Measurements from ENCODE around the gene CCL25.

Gene CCL25

DNA sequence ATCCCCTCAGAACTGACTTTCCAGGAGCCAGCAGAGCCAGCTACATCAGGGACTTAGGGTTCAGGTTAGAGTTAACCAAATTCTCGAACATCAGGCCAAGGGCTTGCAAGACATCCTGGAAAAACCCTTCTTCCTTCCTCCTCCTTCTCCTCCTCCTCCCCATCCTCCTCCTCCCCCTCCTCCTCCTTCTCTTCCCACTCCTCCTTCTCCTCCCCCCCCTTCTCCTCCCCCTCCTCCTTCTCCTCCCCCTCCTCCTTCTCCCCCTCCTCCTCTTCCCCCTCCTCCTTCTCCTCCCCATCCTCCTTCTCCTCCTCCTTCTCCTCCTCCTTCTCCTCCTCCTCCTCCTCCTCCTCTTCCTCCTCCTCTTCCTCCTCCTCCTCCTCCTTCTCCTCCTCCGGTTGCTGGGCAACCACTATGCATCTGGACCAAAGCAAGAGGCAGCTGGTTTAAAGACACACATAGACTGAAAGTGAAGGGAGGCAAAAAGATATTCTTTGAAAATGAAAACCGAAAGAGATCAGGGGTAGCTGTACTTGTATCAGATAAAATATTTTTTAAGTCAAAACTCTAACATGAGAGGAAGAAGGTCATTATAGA lies 5.9 kb upstream of the CCL25 start:
- DNase-seq: no peak

DNA sequence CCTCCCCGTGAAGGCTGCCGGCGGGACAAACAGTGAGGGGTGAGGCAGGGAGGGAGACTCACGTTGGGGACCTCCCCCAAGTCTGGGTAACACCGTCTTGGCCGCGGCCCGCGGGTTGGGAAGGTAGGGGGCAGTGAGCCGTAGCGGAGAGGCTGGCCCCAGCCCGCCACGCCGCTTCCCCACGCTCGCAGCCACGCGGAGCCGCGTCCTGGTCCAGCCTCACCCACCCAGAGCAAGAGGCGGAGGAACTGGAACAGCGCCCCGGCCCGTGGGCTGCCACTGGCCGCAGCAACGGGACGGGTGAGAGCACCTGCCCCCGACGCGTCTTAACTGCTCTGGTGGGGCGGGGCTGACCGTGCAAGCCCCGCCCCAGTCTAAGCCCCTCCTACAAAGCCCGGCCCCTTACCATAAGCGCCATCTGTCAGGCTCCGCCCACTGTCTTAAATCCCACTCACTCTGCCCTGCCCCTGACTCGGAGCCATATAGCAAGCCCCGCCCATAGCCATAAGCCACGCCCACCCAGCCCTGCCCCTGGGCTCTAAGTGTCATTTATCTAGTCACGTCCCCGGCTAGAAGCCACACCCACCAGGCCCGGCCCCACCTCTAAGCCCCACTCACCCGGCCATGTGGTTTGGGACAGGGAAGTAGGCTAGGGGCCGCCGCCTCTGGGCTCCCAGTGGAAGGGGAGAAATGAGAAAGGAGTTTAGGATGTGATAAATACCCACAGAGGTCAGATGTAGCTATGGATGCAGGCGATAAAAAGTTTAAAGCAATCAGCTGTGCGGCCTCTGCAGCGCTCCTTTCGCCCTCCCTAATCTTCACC lies 2.1 kb upstream of the CCL25 start:
- peak; percentile 26 for DNase-seq

DNA sequence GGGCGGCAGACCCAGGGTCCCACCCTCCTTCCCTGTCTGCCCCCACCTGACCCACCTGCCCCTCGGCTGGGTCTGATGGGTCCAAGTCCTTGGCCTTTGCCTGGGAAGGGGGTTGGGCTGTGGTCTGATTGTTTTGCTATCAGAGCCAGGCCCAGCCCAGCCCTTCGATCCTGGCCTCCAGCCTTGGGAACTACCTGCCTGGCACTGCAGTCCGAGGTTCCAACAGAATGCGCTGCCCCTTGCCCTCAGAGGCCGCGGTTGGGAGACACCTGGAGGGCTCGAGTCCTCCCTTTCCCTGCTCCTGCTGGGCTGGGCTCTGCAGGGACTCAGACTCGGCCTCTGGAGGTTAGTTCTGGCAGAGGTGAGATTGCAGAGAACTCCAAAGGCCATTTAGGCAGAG lies 1.6 kb downstream of the CCL25 start:
- no peak for DNase-seq

DNA sequence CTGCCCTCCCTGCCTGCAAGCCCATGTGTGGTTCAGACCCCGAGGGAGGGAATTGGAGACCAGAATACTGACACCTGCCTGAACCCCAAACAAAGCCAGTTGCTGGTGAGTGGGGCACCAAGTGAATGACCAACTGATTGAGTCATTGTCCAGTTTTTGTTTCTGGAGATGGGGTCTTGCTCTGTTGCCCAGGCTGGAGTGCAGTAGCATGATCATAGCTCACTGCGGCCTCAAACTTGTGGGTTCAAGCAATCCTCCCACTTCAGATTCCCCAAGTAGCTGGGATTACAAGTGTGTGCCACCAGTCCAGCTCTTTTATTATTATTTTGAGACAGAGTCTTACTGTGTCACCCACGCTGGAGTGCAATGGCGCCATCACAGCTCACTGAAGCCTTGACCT lies 4.0 kb downstream of the CCL25 start:
- no peak for DNase-seq

DNA sequence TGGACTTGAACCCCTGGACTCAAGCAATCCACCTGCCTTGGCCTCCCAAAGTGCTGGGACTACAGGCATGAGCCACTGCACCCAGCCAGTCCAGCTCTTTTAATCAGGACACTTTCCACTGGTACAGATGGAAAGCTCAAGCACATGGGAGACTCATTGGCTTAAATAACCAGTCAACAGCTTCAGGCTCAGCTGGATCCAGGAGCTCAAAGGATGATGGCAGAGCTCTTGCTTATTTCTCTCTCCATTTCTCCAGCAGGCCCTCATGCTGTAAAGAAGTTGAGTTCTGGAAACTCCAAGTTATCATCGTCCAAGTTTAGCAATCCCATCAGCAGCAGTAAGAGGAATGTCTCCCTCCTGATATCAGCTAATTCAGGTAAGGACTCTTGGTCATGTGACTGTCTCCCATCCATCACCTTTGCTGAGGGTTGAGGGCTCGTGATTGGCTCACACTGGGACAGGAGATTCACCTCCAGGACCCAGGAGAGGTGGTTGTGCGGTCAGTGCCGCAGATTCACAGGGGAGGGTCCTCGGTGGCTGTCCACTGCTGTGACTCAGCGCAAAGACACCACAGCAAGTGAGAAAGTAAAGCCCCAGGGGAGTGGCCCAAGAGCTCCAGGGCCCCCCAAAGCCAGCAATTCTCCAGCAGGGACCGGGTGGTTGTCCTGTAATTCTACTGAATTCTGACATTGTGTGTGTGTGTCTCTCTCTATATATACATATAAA lies 5.1 kb downstream of the CCL25 start:
- DNase-seq: no peak

DNA sequence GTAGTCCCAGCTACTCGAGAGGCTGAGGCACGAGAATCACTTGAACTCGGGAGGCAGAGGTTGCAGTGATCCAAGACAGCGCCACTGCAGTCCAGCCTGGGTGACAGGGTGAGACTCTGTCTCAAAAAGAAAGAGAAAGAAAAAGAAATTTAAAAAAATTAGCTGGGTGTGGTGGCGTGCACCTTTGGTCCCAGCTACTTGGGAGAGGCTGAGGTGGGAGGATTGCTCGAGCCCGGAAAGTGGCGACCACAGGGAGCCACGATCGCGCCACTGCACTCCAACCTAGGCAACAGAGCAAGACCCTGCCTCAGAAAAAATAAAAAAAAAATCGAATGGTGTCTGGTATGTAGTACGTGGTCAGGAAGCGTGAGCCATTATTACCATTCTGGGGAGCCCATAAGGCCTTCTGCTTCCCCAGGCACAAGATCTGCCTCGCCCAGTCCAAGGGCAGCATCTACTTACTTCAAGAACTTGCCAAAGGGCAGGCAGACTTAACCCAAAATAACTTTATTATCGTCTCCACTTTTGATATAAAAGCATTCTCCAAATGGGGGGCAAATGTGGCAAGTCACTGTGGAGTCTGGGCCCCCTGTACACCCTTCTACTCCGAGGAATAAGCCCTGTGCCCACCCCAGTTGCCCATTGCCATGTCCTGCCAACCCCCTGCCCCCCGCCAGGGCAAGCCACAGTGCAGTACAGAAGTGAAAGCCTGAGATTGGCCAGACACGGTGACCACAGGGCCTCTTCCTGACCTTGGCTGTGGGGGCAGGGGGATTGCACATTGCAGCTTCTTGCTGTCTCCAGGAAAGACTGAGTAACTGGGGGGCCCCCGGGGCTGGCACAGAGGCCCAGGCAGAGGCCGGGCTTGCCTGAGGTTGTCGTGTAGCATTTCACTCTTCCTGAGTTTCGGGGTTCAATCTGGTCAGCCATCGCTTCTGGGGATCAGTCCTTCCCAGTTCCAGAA lies 12.6 kb downstream of the CCL25 start:
- DNase-seq: no peak

DNA sequence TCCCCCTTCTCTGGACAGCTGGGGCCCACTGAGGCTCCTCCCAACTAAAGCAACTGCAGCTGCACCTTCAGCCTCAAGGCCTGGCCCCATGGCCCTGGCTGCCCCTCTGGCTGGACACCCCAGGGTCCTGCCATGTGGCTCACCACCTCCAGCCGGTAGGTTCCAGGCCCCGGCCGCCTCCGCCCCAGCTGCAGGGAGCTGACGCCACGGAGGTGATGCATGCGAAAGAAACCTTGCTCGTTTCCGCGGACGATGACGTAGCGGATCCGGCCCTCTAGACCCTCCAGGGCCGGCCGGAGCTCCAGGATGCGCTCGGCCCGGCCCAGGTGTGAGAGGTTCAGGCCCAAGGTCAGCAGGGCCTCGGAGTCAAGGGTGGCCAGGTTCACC lies 13.3 kb downstream of the CCL25 start:
- DNase-seq: no peak

DNA sequence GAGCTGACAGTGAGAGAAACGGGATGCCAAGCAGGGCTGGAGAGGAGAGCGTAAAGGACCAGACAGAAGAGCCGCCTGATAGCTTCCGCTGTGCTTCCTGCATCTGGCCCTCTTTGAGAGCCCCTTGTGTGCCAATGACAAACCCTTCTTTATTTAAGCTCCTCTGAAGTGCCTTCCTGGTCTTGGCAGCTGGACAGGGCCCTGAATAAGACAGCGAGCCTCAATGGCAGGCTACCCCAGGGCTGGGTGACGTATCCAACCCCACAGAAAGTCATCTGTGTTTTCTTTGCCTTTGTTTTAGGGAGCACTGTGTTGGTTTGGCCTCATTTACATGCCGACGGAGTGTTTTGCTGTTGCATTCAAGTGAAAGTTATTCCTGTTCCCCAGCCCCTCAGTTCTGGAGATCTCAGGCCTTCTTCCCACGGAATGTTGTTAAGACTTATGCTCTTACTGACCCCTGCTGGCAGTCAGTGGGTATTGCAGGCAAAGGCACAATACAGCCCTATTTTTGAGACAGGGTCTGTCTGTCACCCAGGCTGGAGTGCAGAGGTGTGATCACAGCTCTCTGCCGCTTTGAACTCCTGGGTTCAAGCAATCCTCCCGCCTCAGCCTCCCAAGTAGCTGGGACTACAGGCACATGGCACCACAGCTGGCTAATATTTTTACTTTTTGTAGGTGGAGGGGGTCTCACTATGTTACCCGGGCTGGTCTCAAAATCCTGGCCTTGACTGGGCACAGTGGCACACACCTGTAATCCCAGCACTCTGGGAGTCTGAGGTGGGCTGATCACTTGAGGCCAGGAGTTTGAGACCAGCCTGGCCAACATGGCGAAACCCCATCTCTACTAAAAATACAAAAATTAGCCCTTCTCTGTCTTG lies 16.8 kb downstream of the CCL25 start:
- peak; percentile 3 for DNase-seq

DNA sequence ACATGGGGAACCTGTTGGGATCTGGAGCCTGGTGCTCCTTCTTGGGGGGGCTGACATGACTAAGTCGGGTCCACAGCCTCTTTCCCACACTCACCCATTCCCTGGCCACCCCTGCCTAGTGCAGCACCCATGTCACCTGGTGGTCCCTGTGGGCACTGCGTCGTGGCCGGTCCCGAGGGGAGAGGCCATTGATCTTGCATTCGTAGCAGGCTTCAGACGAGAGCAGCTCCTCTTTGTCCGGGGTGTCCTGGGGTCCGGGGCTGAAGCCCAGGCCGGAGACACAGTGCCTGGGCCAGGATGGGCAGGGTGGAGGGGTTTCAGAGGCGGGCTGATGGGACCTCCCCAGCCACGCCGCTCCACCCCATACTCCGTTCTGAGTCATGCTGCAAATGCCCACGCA lies 19.4 kb downstream of the CCL25 start:
- DNase-seq: no peak

DNA sequence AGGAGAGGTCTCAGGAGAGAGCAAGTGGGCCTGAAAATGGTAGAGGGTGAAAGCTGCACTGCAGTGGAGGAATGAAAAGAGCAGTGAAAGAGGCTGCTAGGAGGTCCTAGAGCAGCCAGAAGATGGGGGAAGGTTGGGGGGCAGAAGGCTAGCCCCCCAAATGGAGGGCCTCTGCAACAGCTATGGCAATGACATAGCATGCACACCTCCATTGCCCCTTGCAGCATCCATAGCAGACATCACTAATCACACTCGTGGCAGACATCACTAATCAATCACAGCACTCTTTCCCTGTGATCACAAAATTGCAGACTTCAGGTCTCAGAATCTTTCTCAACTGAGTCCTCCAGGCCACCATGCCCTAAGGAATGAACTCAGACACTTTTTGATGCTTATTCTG lies 21.9 kb downstream of the CCL25 start:
- DNase-seq: no peak

DNA sequence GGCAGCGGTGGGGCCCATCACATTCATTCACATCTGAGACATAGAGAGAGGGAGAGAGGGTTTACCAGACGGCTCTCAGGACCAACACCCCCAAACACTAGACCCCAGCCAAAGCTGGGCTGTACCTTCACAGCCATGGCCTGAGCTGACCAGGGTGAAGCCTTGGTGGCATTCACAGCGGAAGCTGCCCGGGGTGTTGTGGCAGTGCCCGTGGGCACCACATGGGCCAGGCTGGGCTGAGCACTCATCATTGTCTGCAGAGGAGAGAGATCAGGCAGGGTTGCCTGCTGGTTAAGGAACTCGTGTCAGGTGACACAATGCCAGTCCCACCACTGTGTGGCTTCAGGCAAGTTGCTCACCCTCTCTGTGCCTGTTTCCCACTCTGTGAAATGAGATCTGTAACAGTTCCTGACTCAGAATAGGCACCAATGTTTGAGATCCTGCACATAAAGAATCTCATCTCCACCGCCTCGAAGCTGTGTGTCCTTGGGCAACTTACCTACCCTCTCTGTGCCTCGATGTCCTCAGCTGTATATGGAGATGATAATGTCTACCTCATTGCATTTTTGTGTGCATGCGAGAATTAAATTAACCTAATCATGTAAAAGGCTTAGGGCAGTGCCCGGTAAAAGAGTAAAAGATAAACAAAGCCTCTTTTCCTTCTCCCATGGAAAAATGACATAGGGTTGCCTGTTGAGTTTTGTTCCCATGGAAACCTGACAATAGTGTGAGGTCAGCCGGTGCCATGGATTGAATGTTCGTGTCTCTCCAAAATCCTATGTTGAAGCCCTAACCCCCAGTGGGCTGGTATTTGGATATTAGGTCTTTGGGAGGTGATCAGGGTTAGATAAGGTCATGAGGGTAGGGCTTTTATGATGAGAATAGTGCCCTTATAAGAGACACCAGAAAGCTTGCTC lies 22.9 kb downstream of the CCL25 start:
- no peak for DNase-seq

DNA sequence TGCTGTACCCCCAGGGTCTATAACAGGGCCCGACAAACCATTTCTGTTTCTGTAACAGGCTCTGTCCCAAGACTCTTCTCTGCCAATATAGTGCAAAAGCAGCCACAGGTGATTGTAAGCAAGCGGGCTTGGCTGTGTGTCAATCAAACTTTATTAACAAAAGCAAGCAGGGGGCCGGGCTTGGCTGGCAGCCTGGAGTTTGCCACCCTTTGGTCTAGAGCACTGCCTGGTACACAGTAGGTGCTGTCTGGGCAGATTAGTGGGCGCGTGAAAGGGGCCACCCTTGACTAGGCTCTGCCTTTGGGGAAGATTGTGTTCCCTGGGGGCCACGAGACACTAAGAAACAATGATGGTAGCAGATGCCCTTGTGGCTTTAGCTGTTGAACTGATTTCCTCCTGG lies 27.4 kb downstream of the CCL25 start:
- DNase-seq: no peak

DNA sequence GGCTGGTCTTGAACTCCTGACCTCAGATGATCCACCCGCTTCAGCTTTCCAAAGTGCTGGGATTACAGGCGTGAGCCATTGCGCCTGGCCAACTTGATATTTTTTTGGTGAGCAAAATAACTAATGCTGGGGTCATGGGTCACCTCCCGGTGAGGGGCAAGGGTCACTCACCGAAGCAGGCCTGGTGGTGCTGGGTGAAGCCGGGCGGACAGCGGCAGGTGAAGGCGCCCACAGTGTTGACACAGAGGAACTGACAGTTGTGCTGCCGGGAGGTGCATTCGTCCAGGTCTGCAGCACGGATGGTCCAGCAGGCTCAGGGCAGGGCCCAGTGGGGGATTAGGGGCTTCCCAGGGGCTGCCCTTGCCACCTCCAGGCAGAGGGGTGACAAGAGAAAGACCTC lies 28.3 kb downstream of the CCL25 start:
- DNase-seq: no peak

DNA sequence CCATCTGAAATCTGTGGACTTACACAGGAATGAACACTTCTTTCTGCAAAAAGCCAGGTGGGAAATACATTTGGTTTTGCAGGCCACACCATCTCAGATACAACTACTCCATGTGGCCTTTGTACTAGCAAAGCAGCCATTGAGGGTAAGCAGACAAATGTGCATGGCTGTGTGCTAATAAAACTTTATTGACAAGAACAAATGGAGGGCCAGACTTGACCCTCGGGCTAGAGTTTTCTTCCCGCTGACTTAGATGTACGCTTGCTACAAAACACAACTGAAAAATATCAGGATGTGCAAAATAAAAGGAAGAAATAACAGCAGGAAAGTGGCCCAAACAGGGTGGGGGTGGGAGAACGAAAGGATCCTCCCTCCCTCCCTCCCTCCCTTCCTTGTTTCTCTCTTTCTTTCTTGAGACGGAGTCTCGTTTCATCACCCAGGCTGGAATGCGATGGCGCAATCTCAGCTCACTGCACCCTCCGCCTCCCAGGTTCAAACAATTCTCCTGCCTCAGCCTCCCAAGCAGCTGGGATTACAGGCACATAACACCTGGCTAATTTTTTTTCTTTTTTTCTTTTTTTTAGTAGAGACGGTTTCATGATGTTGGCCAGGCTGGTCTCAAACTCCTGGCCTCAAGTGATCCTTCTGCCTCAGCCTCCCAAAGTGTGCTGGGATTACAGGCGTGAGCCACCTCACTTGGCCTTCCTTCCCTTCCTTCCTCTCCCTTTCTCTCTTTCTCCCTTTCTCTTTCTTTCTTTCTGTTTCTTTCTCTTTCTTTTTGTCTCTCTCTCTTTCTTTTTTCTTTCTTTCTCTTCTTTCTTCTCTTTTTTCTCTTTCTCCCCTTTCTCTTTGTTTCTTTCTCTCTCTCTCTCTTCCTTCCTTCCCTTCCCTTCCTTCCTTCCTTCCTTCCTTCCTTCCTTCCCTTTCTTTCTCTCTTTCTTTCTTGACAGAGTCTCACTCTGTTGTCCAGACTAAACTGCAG lies 29.3 kb downstream of the CCL25 start:
- no peak for DNase-seq

DNA sequence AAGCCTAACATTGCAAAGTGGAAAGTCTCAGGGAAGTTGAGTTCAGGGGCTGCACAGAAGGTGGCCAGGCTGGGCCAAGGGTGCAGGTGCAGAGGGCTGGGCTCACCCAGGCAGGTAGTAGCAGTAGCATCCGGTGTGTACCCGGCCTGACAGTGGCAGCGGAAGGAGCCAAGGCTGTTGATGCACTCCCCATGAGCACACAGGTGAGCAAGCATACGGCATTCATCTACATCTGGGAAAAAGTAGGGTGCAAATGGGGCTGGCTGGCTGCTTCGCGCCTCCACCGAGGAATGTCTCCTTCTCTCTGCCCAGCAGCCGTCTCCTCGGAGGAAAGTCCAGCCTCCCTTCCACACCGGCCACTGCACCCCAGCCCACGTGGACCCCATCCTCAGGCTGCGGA lies 30.6 kb downstream of the CCL25 start:
- DNase-seq: no peak

DNA sequence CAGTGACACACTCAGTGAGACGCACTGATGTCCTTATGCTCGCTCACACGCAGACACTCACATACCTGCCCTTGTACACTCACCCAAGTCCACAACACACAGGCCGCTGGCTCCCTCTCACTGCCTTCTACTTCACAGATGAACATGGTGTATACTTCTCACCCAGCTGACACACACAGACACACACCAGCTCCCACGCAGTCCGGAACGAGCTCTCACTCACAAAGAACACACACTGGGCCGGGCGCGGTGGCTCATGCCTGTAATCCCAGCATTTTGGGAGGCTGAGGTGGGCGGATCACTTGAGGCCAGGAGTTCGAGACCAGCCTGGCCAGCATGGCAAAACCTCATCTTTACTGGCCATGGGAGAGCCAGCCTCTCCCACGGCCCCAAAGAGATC lies 31.6 kb downstream of the CCL25 start:
- no peak for DNase-seq

DNA sequence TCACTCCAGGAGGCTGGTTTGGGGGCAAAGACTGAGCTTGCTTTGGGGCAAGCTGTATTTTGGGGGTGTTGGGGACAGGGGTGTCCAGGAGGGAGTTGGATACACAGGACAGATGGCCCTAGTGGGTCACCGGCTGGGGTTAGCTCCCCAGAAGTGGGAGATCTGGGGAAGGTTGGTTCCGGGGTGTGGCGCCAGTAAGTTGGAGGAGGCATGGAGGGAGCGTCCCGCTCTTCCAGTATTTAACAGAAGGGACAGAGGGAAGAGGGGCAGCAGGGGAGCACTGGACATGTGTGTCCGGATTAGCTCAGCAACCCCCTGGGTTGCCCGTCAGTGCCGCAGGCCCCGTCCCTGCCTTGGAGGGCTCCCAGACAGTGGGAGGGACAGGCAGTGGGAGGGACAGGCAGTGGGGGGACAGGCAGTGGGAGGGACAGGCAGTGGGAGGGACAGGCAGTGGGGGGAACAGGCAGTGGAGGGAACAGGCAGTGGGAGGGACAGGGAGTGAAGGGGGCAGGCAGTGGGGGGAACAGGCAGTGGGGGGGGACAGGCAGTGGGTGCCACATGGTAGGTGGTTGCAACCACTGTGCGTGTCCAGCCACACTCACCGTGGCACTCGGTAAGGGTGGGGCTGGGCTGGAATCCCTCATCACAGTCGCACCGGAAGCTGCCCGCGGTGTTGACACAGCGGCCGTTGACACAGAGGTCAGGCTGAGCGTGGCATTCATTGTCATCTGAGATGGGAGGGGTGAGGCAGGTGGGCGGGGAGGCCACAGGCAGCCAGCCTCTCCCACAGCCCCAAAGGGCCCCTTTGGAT lies 33.2 kb downstream of the CCL25 start:
- no peak for DNase-seq

DNA sequence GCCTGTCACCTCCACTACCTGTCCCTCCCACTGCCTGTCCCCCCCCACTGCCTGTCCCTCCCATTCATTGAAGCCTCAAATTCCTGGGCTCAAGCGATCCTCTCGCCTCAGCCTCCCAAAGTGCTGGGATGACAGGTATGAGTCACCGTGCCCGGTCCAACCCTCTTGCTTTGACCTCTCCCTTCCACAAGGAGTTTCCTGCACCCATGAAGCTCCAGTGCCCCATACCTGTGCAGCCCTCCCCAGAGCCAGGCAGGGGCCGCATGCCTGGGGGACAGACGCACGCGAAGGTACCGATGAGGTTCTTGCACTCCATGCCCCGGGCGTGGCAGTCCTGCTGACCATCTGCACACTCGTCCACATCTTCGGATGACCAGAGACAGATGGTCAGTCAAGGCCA lies 34.3 kb downstream of the CCL25 start:
- DNase-seq: no peak

DNA sequence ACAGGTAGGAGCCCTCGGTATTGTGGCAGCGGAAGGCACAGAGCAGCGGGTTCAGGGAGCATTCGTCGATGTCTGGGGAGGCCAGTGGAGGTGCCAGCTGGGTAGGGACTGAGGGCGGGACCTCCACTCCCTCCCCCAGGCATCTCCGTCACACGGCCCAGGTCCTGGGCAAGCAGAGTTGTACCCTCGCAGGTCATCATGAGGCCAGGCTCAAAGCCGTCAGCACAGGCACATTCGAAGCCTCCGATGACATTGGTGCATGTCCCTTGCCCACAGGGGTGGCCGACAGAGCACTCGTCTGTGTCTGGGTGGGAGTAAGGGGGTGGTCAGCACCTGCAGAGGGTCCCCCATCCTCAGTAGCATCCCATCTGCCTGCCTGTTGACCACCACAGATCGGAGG lies 35.3 kb downstream of the CCL25 start:
- no peak for DNase-seq

Measured in NCI-H1694 (cell line).